GM21526 (cell line): Measurements from ENCODE around the gene CHCHD1.
"Not testable (repeated sequence)": the region's sequence is repeated elsewhere in the genome, so short reads cannot be mapped to it uniquely, and the experiment has no call there.

Experiments used
- ATAC-seq: cut with Tn5 transposase; IDR thresholded peaks from one replicate; pipeline ENCODE4 v1.9.1; 2021; ENCODE audit warnings: moderate library complexity; ENCODE audit not compliant: unreplicated experiment, low FRiP score

Gene CHCHD1

DNA sequence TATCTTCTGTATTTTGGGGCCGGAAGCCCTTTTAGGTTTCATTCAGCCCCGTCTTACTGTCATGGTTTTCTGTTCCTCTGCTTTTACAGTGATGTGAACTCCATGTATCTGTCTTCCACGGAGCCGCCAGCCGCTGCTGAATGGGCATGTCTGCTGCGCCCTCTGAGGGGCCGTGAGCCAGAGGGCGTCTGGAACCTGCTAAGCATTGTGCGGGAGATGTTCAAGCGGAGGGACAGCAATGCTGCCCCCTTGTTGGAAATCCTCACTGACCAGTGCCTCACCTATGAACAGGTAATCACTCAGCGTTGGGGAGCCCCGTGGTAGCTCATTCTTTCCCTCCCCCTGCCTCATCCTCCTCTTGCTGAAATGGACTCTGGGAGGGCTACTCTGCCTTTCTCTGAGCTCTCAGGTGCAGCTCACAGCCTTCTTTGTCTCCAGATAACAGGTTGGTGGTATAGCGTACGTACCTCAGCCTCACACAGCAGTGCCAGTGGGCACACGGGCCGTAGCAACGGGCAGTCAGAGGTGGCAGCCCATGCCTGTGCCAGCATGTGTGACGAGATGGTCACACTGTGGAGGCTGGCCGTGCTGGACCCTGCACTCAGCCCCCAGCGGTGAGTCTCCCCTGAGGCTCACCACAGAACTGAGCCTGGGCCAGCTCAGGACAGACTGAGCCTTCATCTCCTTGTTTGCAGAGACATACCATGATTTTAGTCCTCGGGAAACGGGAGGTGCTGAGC is 9.2 kb downstream of the CHCHD1 start:
- ATAC-seq: no peak

- ATAC-seq: no peak
Measured at GRCh38 chr10:73791871-73792400, 10.1 kb downstream of the CHCHD1 start.

DNA sequence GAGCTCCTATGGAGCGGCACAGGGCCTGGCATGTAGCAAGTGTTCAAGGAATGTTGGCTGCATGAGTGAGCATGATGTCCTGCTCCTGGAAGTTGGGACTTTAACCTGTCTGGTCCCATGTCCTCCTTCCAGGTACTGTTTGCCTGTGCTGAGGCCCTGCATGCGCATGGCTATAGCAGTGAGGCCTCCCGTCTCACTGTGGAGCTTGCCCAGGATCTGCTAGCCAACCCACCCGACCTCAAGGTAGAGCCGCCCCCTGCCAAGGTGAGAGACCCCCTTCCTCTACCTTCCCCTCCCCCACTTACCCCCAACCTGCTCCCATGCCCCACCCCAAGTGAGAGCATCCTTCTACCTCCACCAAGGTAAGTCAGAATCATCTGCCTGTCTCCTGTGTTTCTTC is 11.6 kb downstream of the CHCHD1 start:
- ATAC-seq: no peak

DNA sequence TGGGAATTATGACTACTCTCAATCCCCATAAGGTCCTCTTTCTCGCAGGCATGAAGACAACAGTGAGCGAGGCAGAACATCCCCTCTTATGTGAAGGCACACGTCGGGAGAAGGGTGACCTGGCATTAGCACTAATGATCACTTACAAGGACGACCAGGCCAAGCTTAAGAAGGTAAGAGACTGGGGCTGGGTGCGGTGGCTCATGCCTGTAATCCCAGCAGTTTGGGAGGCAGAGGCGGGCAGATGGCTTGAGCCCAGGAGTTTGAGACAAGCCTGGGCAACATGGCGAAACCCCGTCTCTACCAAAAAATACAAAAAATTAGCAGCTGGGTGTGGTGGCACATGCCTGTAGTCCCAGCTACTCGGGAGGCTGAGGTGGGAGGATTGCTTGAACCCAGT is 13.6 kb downstream of the CHCHD1 start:
- ATAC-seq: not testable (repeated sequence)

DNA sequence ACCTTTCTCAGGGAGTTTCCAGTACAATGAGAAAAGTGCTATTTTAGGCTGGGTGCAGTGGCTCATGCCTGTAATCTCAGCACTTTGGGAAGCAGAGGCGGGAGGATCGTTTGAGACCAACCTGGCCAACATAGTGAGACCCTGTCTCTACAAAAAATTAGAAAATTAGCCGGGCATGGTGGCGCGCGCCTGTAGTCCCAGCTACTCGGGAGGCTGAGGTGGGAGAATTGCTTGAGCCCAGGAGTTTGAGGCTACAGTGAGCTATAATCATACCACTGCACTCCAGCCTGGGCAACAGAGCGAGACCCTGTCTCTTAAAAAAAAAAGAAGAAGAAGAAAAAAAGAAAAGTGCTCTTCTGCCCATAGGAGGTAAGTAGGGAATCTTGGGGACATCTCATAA is 14.2 kb downstream of the CHCHD1 start:
- not testable (repeated sequence) for ATAC-seq

DNA sequence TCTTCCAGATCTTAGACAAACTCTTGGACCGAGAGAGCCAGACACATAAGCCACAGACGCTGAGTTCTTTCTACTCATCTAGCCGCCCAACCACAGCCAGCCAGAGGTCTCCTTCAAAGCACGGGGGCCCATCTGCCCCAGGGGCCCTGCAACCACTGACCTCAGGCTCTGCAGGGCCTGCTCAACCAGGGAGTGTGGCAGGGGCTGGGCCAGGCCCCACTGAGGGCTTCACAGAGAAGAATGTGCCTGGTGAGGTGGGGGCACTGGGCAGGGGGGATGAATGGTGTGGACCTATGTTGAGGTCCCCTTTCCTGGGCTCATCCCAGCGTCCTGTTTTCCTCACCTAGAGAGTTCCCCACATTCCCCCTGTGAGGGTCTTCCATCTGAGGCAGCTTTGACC is 14.9 kb downstream of the CHCHD1 start:
- ATAC-seq: no peak

DNA sequence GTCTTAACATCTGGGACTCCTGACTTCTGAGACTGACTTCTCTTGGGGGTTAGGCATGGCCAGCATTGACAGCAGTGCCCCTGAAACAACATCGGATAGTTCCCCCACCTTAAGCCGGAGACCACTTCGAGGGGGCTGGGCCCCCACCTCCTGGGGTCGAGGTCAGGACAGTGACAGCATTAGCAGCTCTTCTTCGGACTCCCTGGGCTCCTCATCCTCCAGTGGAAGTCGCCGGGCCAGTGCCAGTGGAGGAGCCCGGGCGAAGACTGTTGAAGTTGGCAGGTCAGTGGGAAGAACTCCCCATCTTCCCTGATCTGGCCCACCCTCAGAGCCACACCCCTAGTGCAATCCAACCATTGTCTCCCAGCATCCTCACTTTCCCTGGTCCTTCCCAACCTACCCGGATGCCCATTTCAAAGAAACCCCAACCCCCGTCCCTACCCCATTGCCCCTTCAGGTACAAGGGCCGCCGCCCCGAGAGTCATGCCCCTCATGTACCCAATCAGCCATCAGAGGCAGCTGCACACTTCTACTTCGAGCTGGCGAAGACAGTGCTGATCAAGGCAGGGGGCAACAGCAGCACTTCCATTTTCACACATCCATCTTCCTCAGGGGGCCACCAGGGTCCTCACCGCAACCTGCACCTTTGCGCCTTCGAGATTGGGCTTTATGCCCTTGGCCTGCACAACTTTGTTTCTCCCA is 15.6 kb downstream of the CHCHD1 start:
- ATAC-seq: no peak

DNA sequence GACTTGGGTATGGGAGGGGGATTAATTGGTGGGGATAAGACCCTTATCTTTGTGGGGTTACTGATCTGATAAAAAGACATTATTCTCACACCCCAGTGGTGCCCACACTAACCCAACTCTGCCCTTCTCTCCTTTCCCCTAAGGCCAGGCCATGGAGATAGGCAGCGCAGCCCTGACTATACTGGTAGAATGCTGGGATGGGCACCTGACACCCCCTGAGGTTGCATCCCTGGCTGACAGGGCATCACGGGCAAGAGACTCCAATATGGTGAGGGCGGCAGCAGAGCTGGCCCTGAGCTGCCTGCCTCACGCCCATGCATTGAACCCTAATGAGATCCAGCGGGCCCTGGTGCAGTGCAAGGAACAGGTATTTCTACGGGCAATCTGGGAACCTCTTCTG is 16.2 kb downstream of the CHCHD1 start:
- no peak for ATAC-seq

GRCh38 chr10:73798927-73799560 is 17.2 kb downstream of the CHCHD1 start:
- no peak for ATAC-seq

- no peak for ATAC-seq
Measured at GRCh38 chr10:73799899-73800559, 18.2 kb downstream of the CHCHD1 start.

GRCh38 chr10:73800560-73801252 is 18.9 kb downstream of the CHCHD1 start:
- ATAC-seq: no peak

DNA sequence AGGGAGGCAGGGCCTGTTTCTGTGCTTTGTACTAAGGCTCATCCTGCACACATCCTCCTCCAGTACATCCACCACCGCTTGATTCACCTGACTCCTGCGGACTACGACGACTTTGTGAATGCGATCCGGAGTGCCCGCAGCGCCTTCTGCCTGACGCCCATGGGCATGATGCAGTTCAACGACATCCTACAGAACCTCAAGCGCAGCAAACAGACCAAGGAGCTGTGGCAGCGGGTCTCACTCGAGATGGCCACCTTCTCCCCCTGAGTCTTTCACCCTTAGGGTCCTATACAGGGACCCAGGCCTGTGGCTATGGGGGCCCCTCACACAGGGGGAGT is 19.4 kb downstream of the CHCHD1 start:
- ATAC-seq: no peak

DNA sequence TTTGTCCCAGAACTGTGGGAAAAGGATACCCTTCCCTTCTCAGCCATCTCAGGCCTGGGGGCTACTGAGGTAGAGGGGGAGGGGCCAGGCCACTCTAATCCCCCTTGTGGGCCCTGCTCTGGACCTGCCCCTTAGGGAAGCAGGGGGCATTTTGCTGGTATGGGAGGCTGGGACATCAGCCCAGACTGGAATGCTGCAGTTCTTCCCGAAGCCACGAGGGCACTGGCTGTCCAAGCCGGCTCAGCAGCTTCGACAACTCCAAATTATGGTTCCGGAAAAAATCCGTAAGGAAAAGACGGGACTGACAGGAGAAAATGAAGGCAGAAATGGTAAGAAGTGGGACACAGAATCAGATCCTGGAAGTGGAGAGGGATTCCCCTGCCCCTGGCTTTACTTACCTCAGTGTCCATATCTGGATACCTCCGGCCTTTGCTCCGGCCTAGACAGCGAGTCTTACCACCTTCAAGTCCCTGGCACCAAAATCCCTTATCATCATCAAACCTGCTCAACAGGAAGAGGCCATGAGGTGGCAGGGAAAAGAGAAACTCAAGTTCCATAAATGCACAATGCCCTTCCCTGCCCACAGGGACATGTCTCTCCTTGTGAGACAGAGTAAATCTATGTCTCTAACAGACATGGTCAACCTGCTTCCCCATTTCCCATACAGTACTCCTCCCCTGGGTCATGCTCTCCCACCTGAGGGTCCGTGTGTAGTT is 20.6 kb downstream of the CHCHD1 start:
- no peak for ATAC-seq

DNA sequence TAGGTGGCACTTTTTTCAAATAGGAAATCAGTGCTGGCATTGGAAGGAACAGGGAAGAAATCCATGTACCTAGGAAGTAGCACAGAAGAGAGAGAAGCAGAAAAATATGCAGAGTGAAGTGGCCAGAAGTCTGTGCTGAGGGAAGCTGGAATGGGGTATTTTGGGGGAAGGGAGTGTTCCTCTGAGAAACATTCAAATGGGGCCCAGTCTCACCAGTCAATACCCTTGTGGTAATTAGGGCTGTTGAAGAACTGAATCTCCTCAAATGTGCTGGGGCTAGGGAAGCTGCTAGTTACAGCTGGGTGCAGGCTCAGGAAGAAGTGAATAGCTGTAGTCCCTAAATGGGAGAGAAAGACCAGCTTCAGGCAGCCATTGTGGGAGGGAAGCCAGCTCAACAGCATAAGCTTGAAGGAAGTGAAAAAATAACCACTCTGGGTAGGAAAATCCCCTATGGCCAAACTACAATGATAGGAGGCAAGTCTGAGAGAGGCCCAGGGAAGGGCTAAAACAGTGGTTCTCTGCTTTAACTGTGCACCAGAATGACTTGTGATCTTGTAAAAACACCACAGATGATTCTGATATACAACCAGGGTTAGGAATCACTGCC is 21.9 kb downstream of the CHCHD1 start:
- no peak for ATAC-seq

DNA sequence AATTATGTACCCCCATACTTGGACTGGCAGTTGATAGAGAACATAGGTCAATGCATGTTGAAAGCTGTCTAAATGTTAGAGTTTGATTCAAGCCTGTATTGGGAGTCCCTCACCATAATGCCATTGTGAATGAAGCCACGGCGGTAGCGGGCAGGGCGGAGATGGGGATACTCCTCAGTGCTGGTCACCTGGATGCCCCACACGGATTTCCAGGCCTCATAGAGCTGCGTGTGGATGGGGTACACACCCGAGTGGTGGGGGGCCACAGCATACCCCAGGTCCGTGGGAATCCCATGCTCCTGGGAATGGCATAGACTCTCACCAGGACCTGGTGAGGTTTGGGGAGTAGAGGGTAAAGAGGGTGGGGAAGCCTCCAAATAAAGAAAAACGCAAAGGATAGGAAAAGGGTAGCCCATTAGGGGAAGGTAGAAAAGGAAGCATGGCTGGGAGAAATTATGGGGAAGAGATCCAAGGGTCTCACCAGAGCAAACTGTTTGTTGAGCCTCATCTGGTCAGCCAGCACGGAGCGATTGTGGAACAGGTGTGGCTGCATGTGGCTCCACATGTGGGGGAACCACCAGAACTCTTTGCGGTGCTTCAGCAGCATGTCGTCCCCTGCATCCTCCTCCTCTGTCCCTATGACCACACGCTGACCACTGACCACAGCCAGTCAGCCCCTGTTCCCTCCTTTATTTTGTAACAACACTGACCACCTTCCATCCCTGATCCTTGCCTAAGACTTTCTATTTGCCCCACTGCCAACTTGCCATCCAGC is 24.5 kb downstream of the CHCHD1 start:
- no peak for ATAC-seq

DNA sequence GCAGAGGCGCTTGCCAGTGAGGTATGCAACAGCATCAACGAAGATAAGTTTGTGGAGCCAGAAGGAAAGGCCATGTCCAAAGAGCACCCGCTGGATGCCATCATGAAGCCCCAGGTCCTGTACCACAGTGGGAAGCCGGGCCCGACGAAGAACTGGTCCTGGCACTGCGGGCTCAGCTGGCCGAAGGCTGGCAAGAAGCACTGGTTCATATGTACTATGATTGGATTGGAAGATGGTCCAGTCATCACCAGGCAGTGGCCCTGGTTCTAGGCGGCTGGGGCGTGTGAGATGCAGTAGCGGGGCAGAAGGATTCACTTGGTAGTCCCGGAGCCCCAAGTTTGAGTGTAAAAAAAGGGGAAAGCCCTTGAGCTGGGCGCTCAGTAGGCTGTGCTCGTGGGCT is 25.6 kb downstream of the CHCHD1 start:
- ATAC-seq: no peak

- ATAC-seq: no peak
Measured at GRCh38 chr10:73808021-73808815, 26.4 kb downstream of the CHCHD1 start.
